ENCODE results near the gene MMP20. TPM values are rescaled to one million over a fixed set of nuclear protein-coding genes. Genes with fewer than 3 reads are reported as not detected.

The MMP20 gene
- total RNA-seq, result not detected in 2 replicates

GRCh38 chr11:102625177-102625576 is at the start of gene MMP20:
Gene MMP20 (minus strand): TSS chr11:102625332. CDS start chr11:102625319, 13 bp downstream.

GRCh38 chr11:102530558-102530957 is 94.6 kb downstream of the MMP20 start, which contains the start of gene MMP7:
Gene MMP7 (minus strand): TSS chr11:102530747. CDS start chr11:102530700, 47 bp downstream.

Other genes starting within 250 kb of the MMP20 start
- 152 and 217 TPM in 2 replicates for gene TMEM123, start 172.6 kb downstream of the MMP20 start, total RNA-seq
- gene MMP7, start 94.6 kb downstream of the MMP20 start, total RNA-seq, result 5.0 TPM in 1 of 2 replicates, not detected in the other
- not detected in 2 replicates for gene MMP27, start 80.4 kb upstream of the MMP20 start, total RNA-seq
- gene MMP8, start 99.6 kb upstream of the MMP20 start, total RNA-seq, result not detected in 2 replicates
- gene MMP10, start 155.3 kb upstream of the MMP20 start, total RNA-seq, result 0.93 and 10.3 TPM in 2 replicates
- 3.2 and 150 TPM in 2 replicates for gene MMP1, start 172.8 kb upstream of the MMP20 start, total RNA-seq
- gene MMP3, start 218.3 kb upstream of the MMP20 start, total RNA-seq, result 0.34 and 0.36 TPM in 2 replicates
- 1.5 TPM in 1 of 2 replicates, not detected in the other for gene MMP12, start 249.7 kb upstream of the MMP20 start, total RNA-seq